ENCODE data around the gene TRMT112. TPM values are rescaled to one million over a fixed set of nuclear protein-coding genes. Genes with fewer than 3 reads are reported as not detected.

TRMT112 gene
- total and polyA plus RNA-seq, 2 of the 8 experiments (the other 6 are each of a cell fraction or from before 2014, with no cell fraction given): 300 to 650 TPM

- Histone ChIP-seq H2BK20ac (ENCODE audit: low read length) (no peak overlapping the region), H2AFZ (ENCODE audit: low read length) (no peak overlapping the region), H2BK5ac (ENCODE audit: low read depth, low read length) (no peak overlapping the region), H3K9me3 (ENCODE audit: insufficient read depth in 2 of 2, low read depth in 1 of 2, low read length in 1 of 2) (no peaks in the 10 kb centered on the region), H3K4ac (replicated peaks; ENCODE audit: insufficient read length, low read depth, low read length) (no peak overlapping the region), H3K23ac (ENCODE audit: insufficient read length) (no peak overlapping the region), H2BK15ac (ENCODE audit: low read length) (no peak overlapping the region), H4K8ac (ENCODE audit: extremely low read depth, insufficient read depth, low read length) (no peak overlapping the region), H3K14ac (ENCODE audit: insufficient read length) (no peak overlapping the region), H3K27ac (ENCODE audit: low read depth, low read length) (no peak overlapping the region), H3K27me3 (replicated peaks in 1 of 4; ENCODE audit: control insufficient read depth in 3 of 4, extremely low read depth in 1 of 4, insufficient read depth in 3 of 4, low read length in 3 of 4) (peaks cover 0 to 2% (median 0%) of the 10 kb centered on the region in 4 experiments; a peak in 1 of 7 replicates), H4K20me1 (replicated peaks in 1 of 2; ENCODE audit: control insufficient read depth in 1 of 2, insufficient read depth in 2 of 2, low read length in 2 of 2) (no peaks in the 10 kb centered on the region), H3K79me1 (ENCODE audit: low read depth, low read length) (no peaks in the 10 kb centered on the region), H3K4me3 (ENCODE audit: extremely low read depth in 1 of 4, insufficient read depth in 2 of 4, low read depth in 3 of 4, low read length in 4 of 4) (no peak overlapping the region), H4K91ac (replicated peaks; ENCODE audit: insufficient read length, low read length) (no peak overlapping the region), H3K18ac (ENCODE audit: extremely low read depth, low read length) (no peak overlapping the region), H2AK5ac (ENCODE audit: low read depth, low read length) (no peak overlapping the region), H2BK120ac (replicated peaks; ENCODE audit: low read depth, low read length) (no peak overlapping the region), H3K4me1 (replicated peaks in 1 of 4; ENCODE audit: control insufficient read depth in 3 of 4, insufficient read depth in 4 of 4, low read length in 3 of 4) (peaks cover 0 to 19% (median 13%) of the 10 kb centered on the region in 4 experiments; a peak in 6 of 7 replicates), H2BK12ac (ENCODE audit: low read depth, low read length) (no peak overlapping the region), H3K23me2 (ENCODE audit: low read depth, low read length) (peaks cover 11% of the 10 kb centered on the region; the same call in 1 of the 2 replicates), H3K9ac (replicated peaks in 1 of 4; ENCODE audit: extremely low read depth in 1 of 4, low read depth in 3 of 4, low read length in 3 of 4) (no peak overlapping the region), H4K5ac (ENCODE audit: insufficient read length, low read depth, low read length) (no peak overlapping the region), H3K4me2 (ENCODE audit: insufficient read depth in 1 of 2, low read depth in 2 of 2, low read length in 2 of 2) (no peak overlapping the region), H3K79me2 (ENCODE audit: control insufficient read depth in 1 of 2, insufficient read depth in 2 of 2, low read length in 2 of 2) (no peaks in the 10 kb centered on the region), H3K36me3 (ENCODE audit: control insufficient read depth in 2 of 4, insufficient read depth in 4 of 4, low read length in 3 of 4) (no peaks in the 10 kb centered on the region), H3K56ac (replicated peaks; ENCODE audit: insufficient read length, low read depth, low read length) (no peak overlapping the region)
- 86% methylated on average over 8 of the region's 8 CpGs; no CpG with 5 or more reads in 1 of the 2 experiments for WGBS, 2 experiments (ENCODE audit: extremely low coverage in 1 of 2, insufficient coverage in 1 of 2, insufficient read length in 1 of 2, insufficient replicate concordance in 2 of 2, low coverage in 1 of 2, low lambda C conversion rate in 2 of 2, missing lambda C conversion rate in 1 of 2)
- ChIA-PET POLR2A (ENCODE audit: partially characterized antibody) (interaction anchor here (1.1 kb wide), 1 partner anchor 18 kb away, joined by 4 read pairs; no protein-coding TSS in a partner anchor), CTCF (ENCODE audit: partially characterized antibody) (interaction anchor here (0.6 to 37.6 kb wide), 6 partner anchors 12 to 83 kb away, joined by 3 to 614 read pairs (median 5); partner anchors contain the start of genes CATSPERZ, CCDC88B, ESRRA and PRDX5)
- TF ChIP-seq USF2 (IDR thresholded peaks at IDR 0.05; ENCODE audit: low read length) (no peak), SIX5 (IDR thresholded peaks at IDR 0.05; ENCODE audit: low read depth, low read length) (no peak), KDM1A (IDR thresholded peaks at IDR 0.05; ENCODE audit: borderline replicate concordance, low read length) (peak; percentile 86; the same call in 1 of the 2 replicates)
- TF ChIP-seq, protein P1, sequence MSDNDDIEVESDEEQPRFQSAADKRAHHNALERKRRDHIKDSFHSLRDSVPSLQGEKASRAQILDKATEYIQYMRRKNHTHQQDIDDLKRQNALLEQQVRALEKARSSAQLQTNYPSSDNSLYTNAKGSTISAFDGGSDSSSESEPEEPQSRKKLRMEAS (IDR thresholded peaks at IDR 0.05): no peak
- DNase-seq (ENCODE audit: low read depth in 1 of 2, low spot score in 2 of 2): no peak
- no peak for FAIRE-seq
These were observed 20.3 kb upstream of the TRMT112 start for GRCh38 chr11:64337538-64338249.
